ENCODE data around the gene NOS2.
"Not testable (repeated sequence)": the region's sequence is repeated elsewhere in the genome, so short reads cannot be mapped to it uniquely, and the experiment has no call there.

NOS2 gene

GRCh38 chr17:27800522-27800921 is at the start of gene NOS2:
NOS2 (minus strand) TSS chr17:27800529; CDS start chr17:27798809, 1,720 bp downstream.
- TF ChIP-seq, protein P1, sequence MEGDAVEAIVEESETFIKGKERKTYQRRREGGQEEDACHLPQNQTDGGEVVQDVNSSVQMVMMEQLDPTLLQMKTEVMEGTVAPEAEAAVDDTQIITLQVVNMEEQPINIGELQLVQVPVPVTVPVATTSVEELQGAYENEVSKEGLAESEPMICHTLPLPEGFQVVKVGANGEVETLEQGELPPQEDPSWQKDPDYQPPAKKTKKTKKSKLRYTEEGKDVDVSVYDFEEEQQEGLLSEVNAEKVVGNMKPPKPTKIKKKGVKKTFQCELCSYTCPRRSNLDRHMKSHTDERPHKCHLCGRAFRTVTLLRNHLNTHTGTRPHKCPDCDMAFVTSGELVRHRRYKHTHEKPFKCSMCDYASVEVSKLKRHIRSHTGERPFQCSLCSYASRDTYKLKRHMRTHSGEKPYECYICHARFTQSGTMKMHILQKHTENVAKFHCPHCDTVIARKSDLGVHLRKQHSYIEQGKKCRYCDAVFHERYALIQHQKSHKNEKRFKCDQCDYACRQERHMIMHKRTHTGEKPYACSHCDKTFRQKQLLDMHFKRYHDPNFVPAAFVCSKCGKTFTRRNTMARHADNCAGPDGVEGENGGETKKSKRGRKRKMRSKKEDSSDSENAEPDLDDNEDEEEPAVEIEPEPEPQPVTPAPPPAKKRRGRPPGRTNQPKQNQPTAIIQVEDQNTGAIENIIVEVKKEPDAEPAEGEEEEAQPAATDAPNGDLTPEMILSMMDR (IDR thresholded peaks at IDR 0.05; ENCODE audit: extremely low read depth, insufficient read depth, missing control alignments), result no peak
- in situ Hi-C loops (cut with MboI; ENCODE audit: low pct_unique_long_range_greater_than_20kb, low sequenced_read_pairs, unreplicated experiment), result loop anchor here (5.0 to 25.0 kb wide), 2 partner anchors 82 to 462 kb away; no protein-coding TSS in a partner anchor

DNA sequence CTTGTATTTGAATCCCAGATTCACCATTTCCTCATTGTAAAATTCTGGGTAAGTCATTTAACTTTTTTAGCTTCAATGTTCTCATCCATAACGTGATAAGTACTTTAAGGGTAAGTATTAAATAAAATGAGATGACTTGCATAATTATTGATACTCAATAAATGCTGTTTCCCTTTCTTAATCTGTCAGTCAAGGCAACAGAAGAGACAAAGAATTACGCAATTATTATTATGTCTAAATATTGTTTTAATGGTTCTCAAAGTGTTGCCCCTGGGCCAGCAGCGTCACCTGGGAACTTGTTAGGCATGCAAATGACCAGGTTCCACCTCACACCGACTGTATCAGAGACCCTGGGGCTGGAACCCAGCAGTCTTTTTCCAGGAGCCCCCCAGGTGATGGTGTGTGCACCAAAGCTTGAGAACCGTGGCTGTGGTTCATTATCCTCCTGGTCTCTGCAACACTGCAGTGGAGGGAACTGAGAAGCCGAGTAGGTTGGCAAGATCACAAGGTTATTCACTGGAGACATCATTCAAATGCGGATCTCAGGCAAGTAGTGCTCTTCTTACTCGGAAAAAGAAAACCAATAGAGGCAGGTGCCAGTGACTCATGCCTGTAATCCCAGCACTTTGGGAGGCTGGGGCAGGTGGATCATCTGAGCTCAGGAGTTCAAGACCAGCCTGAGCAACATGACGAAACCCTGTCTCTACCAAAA is 49.3 kb upstream of the NOS2 start:
- in situ Hi-C loops (cut with MboI; ENCODE audit: low pct_unique_long_range_greater_than_20kb, low sequenced_read_pairs, unreplicated experiment), result loop anchor here (25.0 kb wide), 1 partner anchor 88 kb away; no protein-coding TSS in a partner anchor
- TF ChIP-seq, protein P1 (IDR thresholded peaks at IDR 0.05; ENCODE audit: extremely low read depth, insufficient read depth, missing control alignments), result no peak
- DNase-seq (ENCODE audit: low spot score), result no peak

More at GRCh38 chr17:27800522-27800921, at the start of gene NOS2:
- DNase-seq (ENCODE audit: low spot score), result no peak

- TF ChIP-seq, protein P1 (IDR thresholded peaks at IDR 0.05; ENCODE audit: extremely low read depth, insufficient read depth, missing control alignments), result no peak
- no peak for DNase-seq (ENCODE audit: low spot score)
- in situ Hi-C loops (cut with MboI; ENCODE audit: low pct_unique_long_range_greater_than_20kb, low sequenced_read_pairs, unreplicated experiment), result loop anchor here (25.0 kb wide), 1 partner anchor 88 kb away; no protein-coding TSS in a partner anchor
Measured at GRCh38 chr17:27848931-27849330, 48.6 kb upstream of the NOS2 start.

GRCh38 chr17:27846808-27847307 is 46.5 kb upstream of the NOS2 start:
- not testable (repeated sequence) for DNase-seq (ENCODE audit: low spot score)
- in situ Hi-C loops (cut with MboI; ENCODE audit: low pct_unique_long_range_greater_than_20kb, low sequenced_read_pairs, unreplicated experiment), result loop anchor here (25.0 kb wide), 1 partner anchor 90 kb away; no protein-coding TSS in a partner anchor

DNA sequence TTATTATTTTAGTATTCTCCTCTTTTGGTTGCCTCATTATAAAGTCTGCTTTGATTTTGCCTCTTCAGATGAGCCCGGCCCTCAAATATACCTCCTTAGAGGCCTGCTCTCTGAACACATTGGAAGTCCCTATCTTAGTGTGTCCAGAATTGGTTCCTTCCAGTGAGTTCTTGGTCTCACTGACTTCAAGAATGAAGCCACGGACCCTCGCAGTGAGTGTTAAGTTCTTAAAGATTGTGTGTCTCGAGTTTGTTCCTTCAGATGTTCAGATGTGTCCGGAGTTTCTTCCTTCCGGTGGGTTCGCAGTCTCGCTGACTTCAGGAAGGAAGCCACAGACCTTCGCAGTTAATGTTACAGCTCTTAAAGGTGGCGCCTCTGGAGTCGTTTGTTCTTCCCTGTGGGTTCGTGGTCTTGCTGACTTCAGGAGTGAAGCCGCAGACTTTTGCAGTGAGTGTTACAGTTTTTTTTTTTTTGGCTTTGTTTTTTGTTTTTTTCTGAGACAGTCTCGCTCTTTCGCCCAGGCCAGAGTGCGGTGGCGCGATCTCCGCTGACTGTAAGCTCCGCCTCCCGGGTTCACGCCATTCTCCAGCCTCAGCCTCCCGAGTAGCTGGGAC is 45.8 kb upstream of the NOS2 start:
- DNase-seq (ENCODE audit: low spot score), result no peak
- in situ Hi-C loops (cut with MboI; ENCODE audit: low pct_unique_long_range_greater_than_20kb, low sequenced_read_pairs, unreplicated experiment), result loop anchor here (25.0 kb wide), 1 partner anchor 91 kb away; no protein-coding TSS in a partner anchor

DNA sequence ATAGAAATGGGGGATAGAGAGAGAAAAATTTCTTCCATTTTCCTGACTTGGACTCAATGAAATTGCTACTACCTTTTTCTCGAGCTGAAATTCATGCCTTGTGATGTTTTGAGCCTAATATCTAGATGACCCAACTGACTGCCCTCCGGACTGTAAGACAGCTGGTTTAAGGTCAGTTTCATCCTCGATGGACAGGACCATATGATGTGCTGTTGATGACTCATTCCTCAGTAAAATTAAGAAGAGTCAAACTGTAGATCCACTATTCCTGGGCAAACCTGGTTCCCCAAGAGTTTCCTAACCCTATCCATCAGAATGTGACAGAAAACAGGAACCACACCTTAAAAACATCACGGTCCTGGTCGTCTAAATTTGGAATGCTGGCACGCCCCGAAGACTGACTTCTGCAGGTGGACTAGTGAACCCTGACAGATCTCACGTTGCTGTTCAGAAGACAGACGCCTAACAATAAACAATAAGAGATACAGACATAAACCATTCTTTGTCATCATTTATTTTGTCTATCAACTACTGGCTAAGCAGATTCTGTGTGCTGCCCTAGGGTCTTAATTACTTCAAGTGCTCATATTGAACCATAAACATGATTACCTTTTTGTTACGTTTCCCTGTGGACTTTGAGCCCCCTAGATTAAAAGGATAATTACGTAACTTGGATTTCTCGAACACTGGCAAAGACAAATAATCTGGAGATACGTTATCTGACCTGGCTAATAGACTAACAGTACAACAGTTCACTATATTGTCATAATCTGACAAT is 45.1 kb upstream of the NOS2 start:
- in situ Hi-C loops (cut with MboI; ENCODE audit: low pct_unique_long_range_greater_than_20kb, low sequenced_read_pairs, unreplicated experiment), result loop anchor here (25.0 kb wide), 1 partner anchor 92 kb away; no protein-coding TSS in a partner anchor
- DNase-seq (ENCODE audit: low spot score), result no peak
- TF ChIP-seq, protein P1 (IDR thresholded peaks at IDR 0.05; ENCODE audit: extremely low read depth, insufficient read depth, missing control alignments), result no peak

More for the DNA sequence above, 45.8 kb upstream of the NOS2 start:
- TF ChIP-seq, protein P1 (IDR thresholded peaks at IDR 0.05; ENCODE audit: extremely low read depth, insufficient read depth, missing control alignments), result no peak

All from GM13977 (cell line).